ENCODE measurements around the gene STK32B. TPM values are rescaled to one million over a fixed set of nuclear protein-coding genes. Genes with fewer than 3 reads are reported as not detected.

STK32B gene
- total RNA-seq, 2 experiments from 2014 or later, result not detected

- BruUV-seq (replicated peaks), result no TSS peak
- H3K9me3 ChIP-seq (ENCODE audit: low read length), result no peaks in the 10 kb centered on the region
- no peaks in the 10 kb centered on the region for H4K20me1 ChIP-seq (ENCODE audit: insufficient read depth, low read length)
- no peak overlapping the region for H3K4me2 ChIP-seq (ENCODE audit: low read length)
- TF ChIP-seq CTCF (conservative IDR thresholded peaks at IDR 0.05; ENCODE audit: low read length), result no peak
- no peak for TF ChIP-seq EZH2phosphoT487 (IDR thresholded peaks at IDR 0.05; ENCODE audit: borderline replicate concordance, low read depth, low read length)
- H3K4me1 ChIP-seq (ENCODE audit: insufficient read depth, low read length, poor library complexity, severe bottlenecking), result no peaks in the 10 kb centered on the region
- intact Hi-C loops (cut with micrococcal nuclease; ENCODE audit: unreplicated experiment), result no loop called here
- no peaks in the 10 kb centered on the region for H3K79me2 ChIP-seq (ENCODE audit: insufficient read depth, low read depth, low read length)
- ChIA-PET CTCF (ENCODE audit: unreplicated experiment) (no interaction called here), POLR2A (no interaction called here)
- H3K9me2 ChIP-seq (ENCODE audit: insufficient read depth, low read length), result no peaks in the 10 kb centered on the region
- no peak for DNase-seq (ENCODE audit: low spot score)
- no peak overlapping the region for H3K4me3 ChIP-seq (ENCODE audit: low read depth, low read length, poor library complexity, severe bottlenecking)
- no peak overlapping the region for H2AFZ ChIP-seq (ENCODE audit: low read length)
- H3K36me3 ChIP-seq (ENCODE audit: insufficient read depth, low read length), result no peaks in the 10 kb centered on the region
- H3K27ac ChIP-seq (ENCODE audit: low read depth, low read length, poor library complexity, severe bottlenecking), result no peak overlapping the region
Observed at GRCh38 chr4:5137927-5138326, 86.6 kb downstream of the STK32B start.

- no peak overlapping the region for H2AFZ ChIP-seq (ENCODE audit: low read length)
- CTCF ChIA-PET (ENCODE audit: unreplicated experiment), result no interaction called here
- H3K9me3 ChIP-seq (ENCODE audit: low read length), result no peaks in the 10 kb centered on the region
- no peaks in the 10 kb centered on the region for H3K9me2 ChIP-seq (ENCODE audit: insufficient read depth, low read length)
- no peaks in the 10 kb centered on the region for H4K20me1 ChIP-seq (ENCODE audit: insufficient read depth, low read length)
- POLR2A ChIA-PET, result no interaction called here
- no peaks in the 10 kb centered on the region for H3K4me1 ChIP-seq (ENCODE audit: insufficient read depth, low read length, poor library complexity, severe bottlenecking)
- no peak overlapping the region for H3K4me2 ChIP-seq (ENCODE audit: low read length)
- no TSS peak for BruUV-seq (replicated peaks)
- no peaks in the 10 kb centered on the region for H3K79me2 ChIP-seq (ENCODE audit: insufficient read depth, low read depth, low read length)
- intact Hi-C loops (cut with micrococcal nuclease; ENCODE audit: unreplicated experiment), result no loop called here
- H3K4me3 ChIP-seq (ENCODE audit: low read depth, low read length, poor library complexity, severe bottlenecking), result no peak overlapping the region
- DNase-seq (ENCODE audit: low spot score), result no peak
- H3K36me3 ChIP-seq (ENCODE audit: insufficient read depth, low read length), result no peaks in the 10 kb centered on the region
- H3K27ac ChIP-seq (ENCODE audit: low read depth, low read length, poor library complexity, severe bottlenecking), result no peak overlapping the region
- TF ChIP-seq CTCF (conservative IDR thresholded peaks at IDR 0.05; ENCODE audit: low read length) (no peak), EZH2phosphoT487 (IDR thresholded peaks at IDR 0.05; ENCODE audit: borderline replicate concordance, low read depth, low read length) (no peak)
Observed at GRCh38 chr4:5138389-5138788, 87.1 kb downstream of the STK32B start.

- POLR2A ChIA-PET, result no interaction called here
- Histone ChIP-seq H3K9me2 (ENCODE audit: insufficient read depth, low read length) (no peaks in the 10 kb centered on the region), H3K9me3 (ENCODE audit: low read length) (no peaks in the 10 kb centered on the region), H3K79me2 (ENCODE audit: insufficient read depth, low read depth, low read length) (no peaks in the 10 kb centered on the region), H3K4me2 (ENCODE audit: low read length) (no peak overlapping the region), H3K4me3 (ENCODE audit: low read depth, low read length, poor library complexity, severe bottlenecking) (no peak overlapping the region), H2AFZ (ENCODE audit: low read length) (no peak overlapping the region), H3K27ac (ENCODE audit: low read depth, low read length, poor library complexity, severe bottlenecking) (no peak overlapping the region), H4K20me1 (ENCODE audit: insufficient read depth, low read length) (no peaks in the 10 kb centered on the region), H3K4me1 (ENCODE audit: insufficient read depth, low read length, poor library complexity, severe bottlenecking) (no peaks in the 10 kb centered on the region), H3K36me3 (ENCODE audit: insufficient read depth, low read length) (no peaks in the 10 kb centered on the region)
- DNase-seq (ENCODE audit: low spot score), result no peak
- intact Hi-C loops (cut with micrococcal nuclease; ENCODE audit: unreplicated experiment), result no loop called here
- CTCF ChIA-PET (ENCODE audit: unreplicated experiment), result no interaction called here
- no TSS peak for BruUV-seq (replicated peaks)
- TF ChIP-seq EZH2phosphoT487 (IDR thresholded peaks at IDR 0.05; ENCODE audit: borderline replicate concordance, low read depth, low read length) (no peak), CTCF (conservative IDR thresholded peaks at IDR 0.05; ENCODE audit: low read length) (no peak)
Observed at GRCh38 chr4:5139141-5139540, 87.9 kb downstream of the STK32B start.
